ENCODE measurements around the gene SORCS2. TPM values are rescaled to one million over a fixed set of nuclear protein-coding genes. Genes with fewer than 3 reads are reported as not detected.

SORCS2 gene
- total RNA-seq, 4 donors from 2014 or later = 0.19 to 0.85 (median 0.66) TPM

- TF ChIP-seq CTCF (IDR thresholded peaks at IDR 0.05; ENCODE audit: low read depth) = no peak
Observed at GRCh38 chr4:7470111-7470510, 277.8 kb downstream of the SORCS2 start.

GRCh38 chr4:7470522-7471128, 278.3 kb downstream of the SORCS2 start:
- no peak for TF ChIP-seq CTCF (IDR thresholded peaks at IDR 0.05; ENCODE audit: low read depth)

- TF ChIP-seq CTCF (IDR thresholded peaks at IDR 0.05; ENCODE audit: low read depth) = no peak
Observed at GRCh38 chr4:7472442-7473013, 280.2 kb downstream of the SORCS2 start.

GRCh38 chr4:7473081-7473480, 280.7 kb downstream of the SORCS2 start:
- no peak for TF ChIP-seq CTCF (IDR thresholded peaks at IDR 0.05; ENCODE audit: low read depth)

GRCh38 chr4:7474320-7474719, 282.0 kb downstream of the SORCS2 start:
- no peak for TF ChIP-seq CTCF (IDR thresholded peaks at IDR 0.05; ENCODE audit: low read depth)

GRCh38 chr4:7475207-7475606, 282.9 kb downstream of the SORCS2 start:
- TF ChIP-seq CTCF (IDR thresholded peaks at IDR 0.05; ENCODE audit: low read depth) = no peak

- TF ChIP-seq CTCF (IDR thresholded peaks at IDR 0.05; ENCODE audit: low read depth) = no peak
Observed at GRCh38 chr4:7476820-7477219, 284.5 kb downstream of the SORCS2 start.
